Transverse colon (tissue), 4 donors: ENCODE results near the gene C1orf21. TPM values are rescaled to one million over a fixed set of nuclear protein-coding genes. Genes with fewer than 3 reads are reported as not detected.

Experiments used
- DNase-seq: peaks from one replicate; pipeline ENCODE4 v3.0.0-alpha.2; 2019
- H3K27ac ChIP-seq, 4 donors: fragments of 200-600 bp; sonication (generic); 2 replicates each; pipeline ENCODE4 v1.5.1; 2016 to 2018; ENCODE audit warnings: inconsistent platforms in 4 of 4
- H3K27me3 ChIP-seq: fragments of 200-600 bp; sonication (generic); 2 replicates; pipeline ENCODE4 v1.5.1; 2017; ENCODE audit warnings: inconsistent platforms
- H3K36me3 ChIP-seq, 4 donors: fragments of 200-600 bp; sonication (generic); 2 replicates each; pipeline ENCODE4 v1.5.1; 2017 to 2019; ENCODE audit warnings: inconsistent platforms in 4 of 4
- H3K4me1 ChIP-seq, 4 donors: fragments of 200-600 bp; sonication (generic); 2 replicates each; pipeline ENCODE4 v1.5.1; 2017 to 2020; ENCODE audit warnings: inconsistent platforms in 4 of 4
- H3K4me3 ChIP-seq, 4 donors: fragments of 200-600 bp; sonication (generic); 1 replicate in 1 of 4; 2 replicates in 3 of 4; pipeline versions ENCODE4 v1.5.1 to v1.6.1; 2017 to 2019; ENCODE audit warnings: inconsistent platforms in 4 of 4
- H3K9me3 ChIP-seq, 2 donors: fragments of 200-600 bp; sonication (generic); 2 replicates each; pipeline ENCODE4 v1.5.1; 2017 to 2019; ENCODE audit warnings: inconsistent platforms in 2 of 2
- EP300 ChIP-seq: sonication (generic); formaldehyde crosslinking; IDR thresholded peaks from one replicate; pipeline ENCODE4 v1.6.1; 2017; ENCODE audit warnings: antibody characterized with exemption, low read depth
- POLR2A ChIP-seq: fragments of 450-650 bp; IDR thresholded peaks from one replicate; pipeline ENCODE4 v1.6.1; 2016; ENCODE audit warnings: antibody characterized with exemption, mild to moderate bottlenecking, moderate library complexity
- POLR2AphosphoS5 ChIP-seq, 3 donors: sonication (generic); formaldehyde crosslinking; IDR thresholded peaks; one replicate each; pipeline ENCODE4 v1.6.1; 2016; ENCODE audit warnings: antibody characterized with exemption in 3 of 3
- WGBS, 2 donors: methylation state at CpG; one replicate each; pipeline ENCODE4 v1.1.5; 2018; ENCODE audit warnings: low coverage in 1 of 2; 5-methylcytosine and 5-hydroxymethylcytosine counted together
- in situ Hi-C, 4 donors: fragments of 200-750 bp; cut with MboI; loops; one replicate each; pipeline versions ENCODE4 v1.15.0 to v1.15.1; 2017; ENCODE audit warnings: low sequenced_read_pairs in 3 of 4, low pct_ligation_motif_present in 1 of 4, low pct_unique_long_range_greater_than_20kb in 1 of 4
- intact Hi-C: fragments of 100-400 bp; cut with DNase I; formaldehyde crosslinking; loops from one replicate; pipeline ENCODE4 v1.15.1; 2023; ENCODE audit warnings: low total_unique reads
- total RNA-seq, 4 donors: library from RNA; depleted of rRNA; stranded (reverse); fragments of >200 nt; gene quantifications; one replicate each; pipeline ENCODE4 v1.1.0, GENCODE V29; 2016
- TF ChIP-seq, protein P1 (sequence below), 5 experiments: fragments of 200-600 bp in 3 of 5; fragments of 450-650 bp in 2 of 5; sonication (generic) in 3 of 5; IDR thresholded peaks; 1 replicate in 2 of 5; 2 replicates in 3 of 5; pipeline ENCODE4 v1.5.1; 2016 to 2017; ENCODE audit warnings: antibody characterized with exemption in 5 of 5, inconsistent platforms in 3 of 5, mild to moderate bottlenecking in 2 of 5, moderate library complexity in 1 of 5

C1orf21 gene
- total RNA-seq, 4 donors from 2014 or later, result 38.4 to 70.0 (median 62.4) TPM

DNA sequence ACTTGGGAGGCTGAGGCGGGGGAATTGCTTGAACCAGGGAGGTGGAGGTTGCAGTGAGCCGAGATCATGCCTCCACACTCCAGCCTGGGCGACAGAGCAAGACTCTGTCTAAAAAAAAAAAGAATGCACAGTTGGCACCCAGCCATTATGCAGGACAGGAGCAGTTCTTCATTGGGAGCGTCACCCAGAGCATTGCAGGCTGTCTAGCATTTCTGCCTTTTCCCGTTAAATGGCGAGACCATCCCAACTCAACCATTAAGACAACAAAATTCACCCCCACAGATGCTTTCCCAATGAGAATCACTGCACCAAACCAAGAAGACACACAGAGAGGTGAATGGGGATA, 262.0 kb downstream of the C1orf21 start:
- no peak overlapping the region for H3K27ac ChIP-seq
- in situ Hi-C loops (no loop called here), intact Hi-C loops (no loop called here)
- DNase-seq, result no peak
- H3K4me1 ChIP-seq, result peaks cover 0 to 6% (median 2%) of the 10 kb centered on the region in 4 donors
- H3K4me3 ChIP-seq, result no peak overlapping the region
- no peaks in the 10 kb centered on the region for H3K36me3 ChIP-seq
- H3K27me3 ChIP-seq, result no peaks in the 10 kb centered on the region
- TF ChIP-seq EP300 (no peak), POLR2AphosphoS5 (IDR thresholded peaks at IDR 0.05) (no peak), POLR2A (no peak)
- TF ChIP-seq, protein P1, sequence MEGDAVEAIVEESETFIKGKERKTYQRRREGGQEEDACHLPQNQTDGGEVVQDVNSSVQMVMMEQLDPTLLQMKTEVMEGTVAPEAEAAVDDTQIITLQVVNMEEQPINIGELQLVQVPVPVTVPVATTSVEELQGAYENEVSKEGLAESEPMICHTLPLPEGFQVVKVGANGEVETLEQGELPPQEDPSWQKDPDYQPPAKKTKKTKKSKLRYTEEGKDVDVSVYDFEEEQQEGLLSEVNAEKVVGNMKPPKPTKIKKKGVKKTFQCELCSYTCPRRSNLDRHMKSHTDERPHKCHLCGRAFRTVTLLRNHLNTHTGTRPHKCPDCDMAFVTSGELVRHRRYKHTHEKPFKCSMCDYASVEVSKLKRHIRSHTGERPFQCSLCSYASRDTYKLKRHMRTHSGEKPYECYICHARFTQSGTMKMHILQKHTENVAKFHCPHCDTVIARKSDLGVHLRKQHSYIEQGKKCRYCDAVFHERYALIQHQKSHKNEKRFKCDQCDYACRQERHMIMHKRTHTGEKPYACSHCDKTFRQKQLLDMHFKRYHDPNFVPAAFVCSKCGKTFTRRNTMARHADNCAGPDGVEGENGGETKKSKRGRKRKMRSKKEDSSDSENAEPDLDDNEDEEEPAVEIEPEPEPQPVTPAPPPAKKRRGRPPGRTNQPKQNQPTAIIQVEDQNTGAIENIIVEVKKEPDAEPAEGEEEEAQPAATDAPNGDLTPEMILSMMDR (IDR thresholded peaks at IDR 0.05), result no peak
- no peaks in the 10 kb centered on the region for H3K9me3 ChIP-seq
- 79 to 89% methylated on average over 3 to 6 of the region's 6 CpGs for WGBS, 2 donors

DNA sequence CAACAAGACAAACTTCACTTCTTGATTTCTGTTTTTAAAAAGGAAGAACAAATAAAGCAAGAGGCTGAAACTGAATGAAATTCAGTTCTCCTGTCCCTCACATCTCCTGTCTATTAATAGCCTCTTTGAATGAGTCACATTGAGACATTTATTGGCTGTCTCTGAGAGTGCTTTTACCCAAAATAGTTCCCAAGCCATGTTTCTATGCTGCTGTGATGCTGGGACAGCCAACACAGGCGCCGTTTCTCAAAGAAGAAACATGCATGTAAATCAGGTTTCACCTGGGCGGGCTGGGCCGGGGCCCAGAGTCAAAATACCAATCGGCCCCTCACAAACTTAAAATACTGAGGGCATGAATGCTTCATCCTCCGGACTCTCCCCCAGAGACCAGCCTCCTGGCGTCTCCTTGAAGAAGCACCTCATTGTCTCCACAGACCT, 262.6 kb downstream of the C1orf21 start:
- Histone ChIP-seq H3K36me3 (no peaks in the 10 kb centered on the region), H3K27me3 (no peaks in the 10 kb centered on the region), H3K4me1 (peaks cover 0 to 6% (median 2%) of the 10 kb centered on the region in 4 donors), H3K4me3 (no peak overlapping the region), H3K9me3 (no peaks in the 10 kb centered on the region), H3K27ac (no peak overlapping the region)
- in situ Hi-C loops, result no loop called here
- 68 to 91% methylated on average over 6 to 7 of the region's 7 CpGs for WGBS, 2 donors
- no peak for DNase-seq
- TF ChIP-seq EP300 (no peak), POLR2AphosphoS5 (IDR thresholded peaks at IDR 0.05) (no peak), POLR2A (no peak)
- TF ChIP-seq, protein P1 (IDR thresholded peaks at IDR 0.05), result no peak
- intact Hi-C loops, result no loop called here

DNA sequence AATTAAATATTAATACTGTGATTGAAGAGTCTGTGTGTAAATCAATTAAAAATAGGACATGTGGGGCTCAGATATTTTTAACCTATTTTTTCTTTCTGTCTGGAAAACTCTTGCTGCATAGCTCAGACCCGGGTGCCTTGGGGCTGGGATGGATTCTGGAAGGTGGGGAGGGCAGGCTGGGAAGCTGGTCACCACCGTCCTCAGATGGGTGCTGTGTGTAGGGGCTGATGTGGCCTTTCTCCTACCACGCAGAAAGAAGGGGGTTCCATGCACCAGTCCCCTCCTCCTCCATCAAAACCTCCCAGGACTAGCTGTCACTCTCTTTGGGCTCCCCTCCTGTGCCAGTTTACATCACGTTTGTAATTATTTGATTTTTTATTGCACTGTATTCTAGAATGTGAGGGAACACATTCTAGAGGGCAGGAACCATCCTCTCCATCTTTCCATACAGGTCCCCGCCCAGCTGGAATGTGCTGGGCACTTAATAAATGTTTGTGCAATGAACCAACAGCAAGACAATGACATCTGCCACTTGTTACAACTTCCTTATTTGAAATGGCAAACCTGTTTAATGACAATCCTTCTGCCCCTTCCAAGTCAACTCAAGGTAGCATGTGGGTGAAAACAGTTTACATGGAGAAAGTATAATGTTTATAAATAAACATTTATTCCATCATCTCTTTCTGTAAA, 263.5 kb downstream of the C1orf21 start:
- no peak for DNase-seq
- intact Hi-C loops (no loop called here), in situ Hi-C loops (loop anchor here (25.0 kb wide), 4 partner anchors 263 to 563 kb away; partner anchors contain the start of gene C1orf21 (in 2 of the 4))
- Histone ChIP-seq H3K4me3 (no peak overlapping the region), H3K36me3 (no peaks in the 10 kb centered on the region), H3K27me3 (no peaks in the 10 kb centered on the region), H3K4me1 (peaks cover 0 to 6% (median 2%) of the 10 kb centered on the region in 4 donors), H3K9me3 (no peaks in the 10 kb centered on the region), H3K27ac (no peak overlapping the region)
- WGBS, 2 donors, result 38 to 68% methylated on average over 2 to 5 of the region's 5 CpGs
- TF ChIP-seq, protein P1 (IDR thresholded peaks at IDR 0.05), result no peak
- TF ChIP-seq POLR2A (no peak), POLR2AphosphoS5 (IDR thresholded peaks at IDR 0.05) (no peak), EP300 (no peak)

DNA sequence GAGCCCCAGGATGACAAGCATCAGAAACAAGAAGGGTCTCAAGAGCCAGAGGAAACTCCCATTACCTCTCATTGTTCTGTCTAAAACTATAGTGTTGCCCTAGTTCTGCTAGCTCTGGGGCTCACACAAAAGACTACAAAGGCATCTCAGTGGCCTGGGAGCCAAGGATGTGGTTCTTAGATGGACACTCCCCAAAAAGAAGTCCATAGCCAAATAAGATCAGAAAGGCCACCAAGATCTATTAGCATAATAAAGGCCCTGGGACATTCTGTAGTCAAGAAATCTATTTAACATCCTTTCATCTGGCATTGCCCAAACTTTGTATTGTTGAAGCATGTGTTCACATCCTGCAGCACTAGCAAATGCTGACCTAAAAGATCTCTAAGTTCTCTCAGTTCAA, 268.4 kb downstream of the C1orf21 start:
- intact Hi-C loops, result no loop called here
- Histone ChIP-seq H3K4me1 (no peaks in the 10 kb centered on the region), H3K27ac (no peak overlapping the region), H3K9me3 (no peaks in the 10 kb centered on the region), H3K36me3 (no peaks in the 10 kb centered on the region), H3K4me3 (no peak overlapping the region), H3K27me3 (no peaks in the 10 kb centered on the region)
- no peak for DNase-seq
- in situ Hi-C loops, result loop anchor here (25.0 kb wide), 4 partner anchors 268 to 568 kb away; partner anchors contain the start of gene C1orf21 (in 2 of the 4)
- TF ChIP-seq, protein P1 (IDR thresholded peaks at IDR 0.05), result no peak
- TF ChIP-seq POLR2A, result no peak
- no peak for TF ChIP-seq POLR2AphosphoS5 (IDR thresholded peaks at IDR 0.05)
- no peak for TF ChIP-seq EP300
